Gastrocnemius medialis (tissue), 4 donors: ENCODE results near the gene ZNF407. TPM values are rescaled to one million over a fixed set of nuclear protein-coding genes. Genes with fewer than 3 reads are reported as not detected.

Source experiments
- ATAC-seq, 2 donors: fragments of 150-250 bp; one replicate each; pipeline ENCODE4 v1.9.1; 2016
- DNase-seq, 2 donors: peaks; one replicate each; pipeline ENCODE4 v3.0.0-alpha.2; 2019
- H3K27ac ChIP-seq, 4 donors: fragments of 200-600 bp; sonication (generic); 1 replicate in 1 of 4; 2 replicates in 3 of 4; pipeline ENCODE4 v1.5.1; 2016 to 2018; ENCODE audit warnings: mild to moderate bottlenecking in 2 of 4, moderate library complexity in 1 of 4
- H3K27me3 ChIP-seq, 3 donors: fragments of 200-600 bp; sonication (generic) in 2 of 3; 1 replicate in 1 of 3; 2 replicates in 2 of 3; pipeline versions ENCODE4 v1.5.1 to v1.6.0; 2016 to 2019; ENCODE audit warnings: mild to moderate bottlenecking in 1 of 3, moderate library complexity in 1 of 3
- H3K36me3 ChIP-seq, 2 donors: fragments of 200-600 bp; sonication (generic) in 1 of 2; one replicate each; pipeline ENCODE4 v1.5.1; 2017 to 2018
- H3K4me1 ChIP-seq, 2 donors: fragments of 200-600 bp; sonication (generic) in 1 of 2; one replicate each; pipeline ENCODE4 v1.5.1; 2016 to 2017; ENCODE audit warnings: mild to moderate bottlenecking in 2 of 2
- H3K4me3 ChIP-seq, 4 donors: fragments of 200-600 bp; sonication (generic) in 3 of 4; 1 replicate in 1 of 4; 2 replicates in 3 of 4; pipeline ENCODE4 v1.5.1; 2016 to 2019; ENCODE audit warnings: mild to moderate bottlenecking in 2 of 4
- H3K9me3 ChIP-seq, 3 donors: fragments of 200-600 bp; sonication (generic) in 2 of 3; 1 replicate in 1 of 3; 2 replicates in 2 of 3; pipeline ENCODE4 v1.5.1; 2016 to 2019
- CTCF ChIP-seq, 5 experiments: fragments of 450-650 bp in 3 of 5; fragments of 200-600 bp in 2 of 5; sonication (generic) in 2 of 5; IDR thresholded peaks in 4 of 5; conservative IDR thresholded peaks in 1 of 5; 1 replicate in 4 of 5; 2 replicates in 1 of 5; pipeline ENCODE4 v1.5.1; 2016 to 2019; ENCODE audit warnings: antibody characterized with exemption in 5 of 5, mild to moderate bottlenecking in 3 of 5, moderate library complexity in 3 of 5
- POLR2A ChIP-seq, 2 donors: fragments of 450-650 bp; IDR thresholded peaks; one replicate each; pipeline ENCODE4 v1.6.1; 2017; ENCODE audit warnings: antibody characterized with exemption in 2 of 2, mild to moderate bottlenecking in 2 of 2, moderate library complexity in 2 of 2
- in situ Hi-C, 4 donors: fragments of 200-750 bp; cut with MboI; loops; one replicate each; pipeline versions ENCODE4 v1.15.0 to v1.8.0; 2017; ENCODE audit warnings: low sequenced_read_pairs in 4 of 4
- intact Hi-C: fragments of 100-400 bp; cut with DNase I; formaldehyde crosslinking; loops from one replicate; pipeline ENCODE4 v1.15.1; 2023; ENCODE audit warnings: low total_unique reads
- total RNA-seq, 4 donors: library from RNA; depleted of rRNA; stranded (reverse); fragments of >200 nt; gene quantifications; one replicate each; pipeline versions ENCODE4 v1.1.0 to v1.2.3, GENCODE V29; 2016

The ZNF407 gene
- total RNA-seq, 4 donors from 2014 or later: 5.9 to 11.4 (median 9.2) TPM

- Histone ChIP-seq H3K27ac (peak overlapping the region in 1 of 4 donors; percentile 76), H3K27me3 (no peaks in the 10 kb centered on the region), H3K4me1 (peaks cover 0 to 2% of the 10 kb centered on the region in 2 donors), H3K4me3 (no peak overlapping the region), H3K9me3 (no peaks in the 10 kb centered on the region), H3K36me3 (peaks cover 0 to 17% of the 10 kb centered on the region in 2 donors)
- TF ChIP-seq POLR2A (IDR thresholded peaks at IDR 0.05): no peak
- no peak for TF ChIP-seq CTCF (IDR thresholded peaks at IDR 0.05 in 4 of 5, conservative IDR thresholded peaks at IDR 0.05 in 1 of 5)
- intact Hi-C loops: no loop called here
- DNase-seq: no peak
- in situ Hi-C loops: no loop called here
- no peak for ATAC-seq
Measured at GRCh38 chr18:75067996-75068645, 470.5 kb downstream of the ZNF407 start.

GRCh38 chr18:75068682-75069435, 471.2 kb downstream of the ZNF407 start:
- H3K4me3 ChIP-seq: peak overlapping the region in 1 of 4 donors; percentile 7
- no peaks in the 10 kb centered on the region for H3K27me3 ChIP-seq
- peaks cover 0 to 2% of the 10 kb centered on the region in 2 donors for H3K4me1 ChIP-seq
- in situ Hi-C loops: no loop called here
- no peaks in the 10 kb centered on the region for H3K9me3 ChIP-seq
- peaks cover 0 to 10% of the 10 kb centered on the region in 2 donors for H3K36me3 ChIP-seq
- TF ChIP-seq CTCF (IDR thresholded peaks at IDR 0.05 in 4 of 5, conservative IDR thresholded peaks at IDR 0.05 in 1 of 5) (no peak), POLR2A (IDR thresholded peaks at IDR 0.05) (no peak)
- intact Hi-C loops: no loop called here
- peak overlapping the region in 2 of 4 donors; percentile 64 to 76 for H3K27ac ChIP-seq
- ATAC-seq (no peak), DNase-seq (no peak)

GRCh38 chr18:75070235-75070624, 472.6 kb downstream of the ZNF407 start:
- Histone ChIP-seq H3K4me3 (peak overlapping the region in 3 of 4 donors; percentile 27 to 30 (median 27)), H3K27me3 (no peaks in the 10 kb centered on the region), H3K4me1 (peaks cover 0 to 2% of the 10 kb centered on the region in 2 donors), H3K9me3 (no peaks in the 10 kb centered on the region), H3K27ac (peak overlapping the region; percentile 62 to 76 (median 65)), H3K36me3 (no peaks in the 10 kb centered on the region)
- intact Hi-C loops: no loop called here
- no peak for DNase-seq
- in situ Hi-C loops: no loop called here
- peak; percentile 5 to 20 for ATAC-seq
- no peak for TF ChIP-seq CTCF (IDR thresholded peaks at IDR 0.05 in 4 of 5, conservative IDR thresholded peaks at IDR 0.05 in 1 of 5)
- no peak for TF ChIP-seq POLR2A (IDR thresholded peaks at IDR 0.05)

GRCh38 chr18:75070625-75071483, 473.2 kb downstream of the ZNF407 start:
- DNase-seq (peak; percentile 38 to 46), ATAC-seq (peak; percentile 88)
- Histone ChIP-seq H3K4me1 (peaks cover 0 to 2% of the 10 kb centered on the region in 2 donors), H3K36me3 (no peaks in the 10 kb centered on the region), H3K4me3 (peak overlapping the region in 3 of 4 donors; percentile 0 to 30 (median 27)), H3K27me3 (no peaks in the 10 kb centered on the region), H3K9me3 (no peaks in the 10 kb centered on the region), H3K27ac (peak overlapping the region; percentile 62 to 76 (median 65))
- no peak for TF ChIP-seq CTCF (IDR thresholded peaks at IDR 0.05 in 4 of 5, conservative IDR thresholded peaks at IDR 0.05 in 1 of 5)
- peak; percentile 39 to 61 for TF ChIP-seq POLR2A (IDR thresholded peaks at IDR 0.05)
- intact Hi-C loops: no loop called here
- in situ Hi-C loops: no loop called here
